H9 (cell line): ENCODE measurements around the gene TSACC. TPM values are rescaled to one million over a fixed set of nuclear protein-coding genes. Genes with fewer than 3 reads are reported as not detected.
A peak's percentile ranks its signal among the peaks of the same experiment; 100 is the strongest.

ENCODE experiments used
- DNase-seq: peaks from one replicate; pipeline ENCODE4 v3.0.0-alpha.2; 2017
- H2AFZ ChIP-seq: one replicate; pipeline ENCODE4 v1.6.1; 2013; ENCODE audit warnings: mild to moderate bottlenecking, low read length, control low read depth, moderate library complexity
- H2AK5ac ChIP-seq: 2 replicates; pipeline ENCODE4 v1.6.1; 2013; ENCODE audit warnings: low read length, control low read depth, mixed read lengths; ENCODE audit not compliant: insufficient read length
- H2BK120ac ChIP-seq: one replicate; pipeline ENCODE4 v1.6.1; 2013; ENCODE audit warnings: low read depth, mild to moderate bottlenecking, low read length, control low read depth, inconsistent platforms; ENCODE audit not compliant: poor library complexity, severe bottlenecking
- H2BK12ac ChIP-seq: 2 replicates; pipeline ENCODE4 v1.6.1; 2013; ENCODE audit warnings: low read length, control low read depth, mixed read lengths, low read depth; ENCODE audit not compliant: insufficient read length
- H2BK15ac ChIP-seq: 2 replicates; pipeline ENCODE4 v1.6.1; 2013; ENCODE audit warnings: low read depth, low read length, control low read depth
- H2BK20ac ChIP-seq: one replicate; pipeline ENCODE4 v1.6.1; 2013; ENCODE audit warnings: low read depth, mild to moderate bottlenecking, low read length, control low read depth, inconsistent platforms; ENCODE audit not compliant: poor library complexity, severe bottlenecking
- H2BK5ac ChIP-seq: 2 replicates; pipeline ENCODE4 v1.6.1; 2013; ENCODE audit warnings: low read length, control low read depth, mixed read lengths; ENCODE audit not compliant: insufficient read length
- H3K14ac ChIP-seq: 2 replicates; pipeline ENCODE4 v1.6.1; 2013; ENCODE audit warnings: low read length, control low read depth; ENCODE audit not compliant: insufficient read depth
- H3K18ac ChIP-seq: 2 replicates; pipeline ENCODE4 v1.6.1; 2013; ENCODE audit warnings: low read depth, mild to moderate bottlenecking, mixed read lengths, low read length, control low read depth; ENCODE audit not compliant: insufficient read length
- H3K23ac ChIP-seq: 2 replicates; pipeline ENCODE4 v1.6.1; 2013; ENCODE audit warnings: low read length, control low read depth, mixed read lengths, low read depth; ENCODE audit not compliant: insufficient read length
- H3K23me2 ChIP-seq: 2 replicates; pipeline ENCODE4 v1.6.1; 2013; ENCODE audit warnings: low read depth, mild to moderate bottlenecking, mixed read lengths, low read length, control low read depth; ENCODE audit not compliant: insufficient read length, poor library complexity, severe bottlenecking
- H3K27ac ChIP-seq: 2 replicates; pipeline ENCODE4 v1.5.1; 2013; ENCODE audit warnings: low read length, control low read depth, mixed read lengths, low read depth; ENCODE audit not compliant: insufficient read length
- H3K27me3 ChIP-seq: 2 replicates; pipeline ENCODE4 v1.6.1; 2013; ENCODE audit warnings: low read length, control low read depth, inconsistent platforms; ENCODE audit not compliant: insufficient read depth
- H3K4ac ChIP-seq: 2 replicates; pipeline ENCODE4 v1.6.1; 2013; ENCODE audit warnings: low read depth, mild to moderate bottlenecking, control low read depth, inconsistent platforms, low read length, moderate library complexity
- H3K4me1 ChIP-seq: 2 replicates; pipeline ENCODE4 v1.6.1; 2013; ENCODE audit warnings: low read length, control low read depth, inconsistent platforms; ENCODE audit not compliant: insufficient read depth
- H3K4me2 ChIP-seq: 2 replicates; pipeline ENCODE4 v1.6.1; 2013; ENCODE audit warnings: low read length, control low read depth, mixed read lengths; ENCODE audit not compliant: insufficient read length, insufficient read depth
- H3K56ac ChIP-seq: 2 replicates; pipeline ENCODE4 v1.6.1; 2013; ENCODE audit warnings: low read depth, mild to moderate bottlenecking, mixed read lengths, low read length, control low read depth; ENCODE audit not compliant: insufficient read length
- H3K79me1 ChIP-seq: 2 replicates; pipeline ENCODE4 v1.6.1; 2013; ENCODE audit warnings: low read depth, mild to moderate bottlenecking, moderate library complexity, low read length, control low read depth, inconsistent platforms; ENCODE audit not compliant: insufficient read depth, poor library complexity, severe bottlenecking
- H3K79me2 ChIP-seq: 2 replicates; pipeline ENCODE4 v1.6.1; 2013; ENCODE audit warnings: low read length, control low read depth, inconsistent platforms; ENCODE audit not compliant: insufficient read depth
- H3K9ac ChIP-seq: 2 replicates; pipeline ENCODE4 v1.6.1; 2013; ENCODE audit warnings: low read length, control low read depth, mixed read lengths; ENCODE audit not compliant: insufficient read length; ENCODE audit errors: extremely low read depth
- H3K9me3 ChIP-seq: one replicate; pipeline ENCODE4 v1.6.1; 2013; ENCODE audit warnings: low read depth, low read length, inconsistent platforms; ENCODE audit not compliant: control insufficient read depth
- H3T11ph ChIP-seq: one replicate; pipeline ENCODE4 v1.6.1; 2013; ENCODE audit warnings: mild to moderate bottlenecking, low read length, control low read depth, inconsistent platforms
- H4K20me1 ChIP-seq: one replicate; pipeline ENCODE4 v1.6.1; 2013; ENCODE audit not compliant: control insufficient read depth, insufficient read length, insufficient read depth
- H4K5ac ChIP-seq: 2 replicates; pipeline ENCODE4 v1.6.1; 2013; ENCODE audit warnings: low read depth, mild to moderate bottlenecking, mixed read lengths, low read length, control low read depth; ENCODE audit not compliant: insufficient read length
- H4K8ac ChIP-seq: replicated peaks from 2 replicates; pipeline ENCODE4 v1.6.1; 2013; ENCODE audit warnings: low read length, control low read depth, mixed read lengths, low read depth; ENCODE audit not compliant: insufficient read length
- H4K91ac ChIP-seq: 2 replicates; pipeline ENCODE4 v1.6.1; 2013; ENCODE audit warnings: low read depth, mild to moderate bottlenecking, moderate library complexity, mixed read lengths, low read length, control low read depth; ENCODE audit not compliant: insufficient read length
- H3K27ac Mint-ChIP-seq, 3 experiments: 2 replicates in 2 of 3; 3 replicates in 1 of 3; pipeline ENCODE4 v1.8.0; 2020 to 2021; ENCODE audit warnings: mixed read lengths in 3 of 3, mild to moderate bottlenecking in 1 of 3, moderate library complexity in 1 of 3
- H3K27me3 Mint-ChIP-seq: 2 replicates; pipeline ENCODE4 v1.8.0; 2021; ENCODE audit warnings: low read depth, mild to moderate bottlenecking, moderate library complexity, mixed read lengths
- H3K36me3 Mint-ChIP-seq, 3 experiments: 2 replicates in 2 of 3; 3 replicates in 1 of 3; pipeline ENCODE4 v1.8.0; 2020 to 2021; ENCODE audit warnings: low read depth in 3 of 3, mixed read lengths in 3 of 3; ENCODE audit not compliant: insufficient read depth in 1 of 3
- H3K4me1 Mint-ChIP-seq, 2 experiments: 2 replicates each; pipeline ENCODE4 v1.8.0; 2020; ENCODE audit warnings: mixed read lengths in 2 of 2
- H3K4me3 Mint-ChIP-seq, 2 experiments: 2 replicates in 1 of 2; 3 replicates in 1 of 2; pipeline ENCODE4 v1.8.0; 2020 to 2021; ENCODE audit warnings: mild to moderate bottlenecking in 2 of 2, mixed read lengths in 2 of 2, moderate library complexity in 1 of 2
- H3K9me3 Mint-ChIP-seq, 2 experiments: 2 replicates in 1 of 2; 3 replicates in 1 of 2; pipeline ENCODE4 v1.8.0; 2020; ENCODE audit warnings: mild to moderate bottlenecking in 2 of 2, mixed read lengths in 2 of 2, moderate library complexity in 1 of 2
- CTCF ChIP-seq: fragments of 200-600 bp; sonication (generic); conservative IDR thresholded peaks from 3 replicates; pipeline ENCODE4 v1.8.0; 2021; ENCODE audit warnings: antibody characterized with exemption, mild to moderate bottlenecking
- WGBS: extraction: QIAGEN DNeasy Blood & Tissue Kit; methylation state at CpG from one replicate; pipeline ENCODE4 v1.1.7; 2013; ENCODE audit warnings: missing lambda C conversion rate, low lambda C conversion rate, mixed read lengths; ENCODE audit not compliant: insufficient read length; ENCODE audit errors: extremely low coverage; 5-methylcytosine and 5-hydroxymethylcytosine counted together
- total RNA-seq: library from RNA; stranded (reverse); gene quantifications from 2 replicates; pipeline ENCODE4 v1.2.1, GENCODE V29; 2021

TSACC gene
- total RNA-seq, 1 experiment from 2014 or later = 2.3 TPM

- Mint-ChIP-seq H3K4me1 (peaks cover 54 to 66% of the 10 kb centered on the region in 2 experiments), H3K36me3 (no peaks in the 10 kb centered on the region; a peak in 2 of 7 replicates), H3K27me3 (peaks cover 49% of the 10 kb centered on the region), H3K9me3 (no peaks in the 10 kb centered on the region), H3K4me3 (peak overlapping the region; percentile 51 to 66), H3K27ac (no peak overlapping the region)
- H4K20me1 ChIP-seq = no peaks in the 10 kb centered on the region
- no CpG with 5 or more reads among the region's 73 CpGs for WGBS
- H3K14ac ChIP-seq = peak overlapping the region; percentile 23
- peak overlapping the region; percentile 25 for H3K4me2 ChIP-seq
- no peak overlapping the region for H2BK20ac ChIP-seq
- TF ChIP-seq CTCF = no peak
- no peak overlapping the region for H3K4ac ChIP-seq
- H3K79me1 ChIP-seq = no peaks in the 10 kb centered on the region
- peaks cover 5% of the 10 kb centered on the region; the same call in 1 of the 2 replicates for H3K4me1 ChIP-seq
- H2AFZ ChIP-seq = no peak overlapping the region
- H4K8ac ChIP-seq = no peak overlapping the region
- H2BK12ac ChIP-seq = no peak overlapping the region
- no peak overlapping the region for H2BK120ac ChIP-seq
- no peak overlapping the region for H4K5ac ChIP-seq
- no peak overlapping the region for H2BK15ac ChIP-seq
- no peak overlapping the region for H2BK5ac ChIP-seq
- H3K27ac ChIP-seq = no peak overlapping the region
- H3K23me2 ChIP-seq = peaks cover 6% of the 10 kb centered on the region
- H3K23ac ChIP-seq = no peak overlapping the region
- H4K91ac ChIP-seq = no peak overlapping the region
- DNase-seq = peak; percentile 66
- no peak overlapping the region for H3K9ac ChIP-seq
- H3K27me3 ChIP-seq = peaks cover 4% of the 10 kb centered on the region; the same call in 1 of the 2 replicates
- no peaks in the 10 kb centered on the region for H3K9me3 ChIP-seq
- no peak overlapping the region for H3K56ac ChIP-seq
- no peaks in the 10 kb centered on the region for H3K79me2 ChIP-seq
- no peak overlapping the region for H2AK5ac ChIP-seq
- H3K18ac ChIP-seq = no peak overlapping the region
- no peak overlapping the region for H3T11ph ChIP-seq
Measured at GRCh38 chr1:156388174-156389137, 50.1 kb downstream of the TSACC start.
